ENCODE measurements around the gene CLPTM1L.

CLPTM1L gene

DNA sequence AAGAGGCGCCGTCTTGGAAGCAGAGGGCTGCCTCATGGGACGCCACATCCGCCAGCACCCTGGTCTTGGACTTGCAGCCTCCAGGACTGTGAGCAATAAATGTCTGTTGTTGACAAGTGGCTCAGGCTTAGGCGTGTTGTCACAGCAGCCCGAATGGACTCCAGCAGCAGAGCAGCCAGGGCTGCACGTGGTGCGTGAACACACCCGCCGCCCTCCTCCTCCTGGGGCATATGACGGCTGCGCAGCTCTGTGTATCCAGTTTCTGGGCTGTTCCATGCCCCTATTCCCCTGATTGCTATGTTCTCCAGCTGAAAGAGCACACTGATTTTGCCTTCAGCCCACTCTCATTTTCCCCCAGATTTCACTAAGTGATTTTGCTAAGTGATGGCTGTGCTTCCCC, 36.0 kb upstream of the CLPTM1L start:
- no peak for TF ChIP-seq CTCF (IDR thresholded peaks at IDR 0.05; ENCODE audit: low read depth, low read length)
- no peak overlapping the region for H3K4me3 ChIP-seq (ENCODE audit: low read depth, low read length)

GRCh38 chr5:1380011-1380817, 35.3 kb upstream of the CLPTM1L start:
- H3K4me3 ChIP-seq (ENCODE audit: low read depth, low read length): no peak overlapping the region
- TF ChIP-seq CTCF (IDR thresholded peaks at IDR 0.05; ENCODE audit: low read depth, low read length): peak; percentile 10; the same call in 1 of the 2 replicates

DNA sequence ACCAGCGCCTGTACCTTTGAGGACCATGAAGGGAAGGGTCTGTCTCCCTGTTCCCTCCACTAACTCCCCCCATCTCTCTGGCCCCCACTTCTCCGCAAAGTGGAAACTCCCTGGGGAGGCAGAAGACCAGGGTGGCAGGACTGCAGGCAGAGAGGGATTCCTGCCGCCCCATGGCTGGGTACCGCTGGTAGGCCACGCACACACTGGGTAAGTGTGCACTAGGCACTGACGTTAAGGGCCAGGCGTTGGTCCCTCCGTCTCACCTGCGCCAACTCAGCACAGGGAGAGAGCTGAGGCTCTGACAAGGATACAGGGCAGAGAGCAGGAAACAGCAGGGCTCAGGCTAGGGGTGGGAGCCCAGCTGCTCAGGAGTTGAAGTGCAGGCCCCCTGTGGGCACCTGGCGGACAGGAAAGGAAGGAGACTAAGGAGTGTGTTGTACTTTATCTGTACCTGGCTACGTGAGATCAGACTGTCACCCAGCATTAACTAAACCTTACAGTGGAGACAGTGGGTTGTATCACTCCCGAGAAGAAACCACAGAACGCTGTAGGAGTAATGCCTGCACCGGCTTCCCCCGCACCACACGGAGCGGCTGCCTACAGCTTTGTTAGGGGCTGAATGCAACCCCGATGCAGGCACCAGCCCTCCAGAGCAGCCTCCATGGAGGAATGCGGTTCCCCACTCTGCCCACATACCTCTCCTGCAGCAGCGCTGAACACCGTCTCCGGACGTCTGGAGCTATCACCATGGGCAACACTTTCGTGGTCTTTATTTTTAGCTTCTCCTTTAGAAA, 34.2 kb upstream of the CLPTM1L start:
- no peak for TF ChIP-seq CTCF (IDR thresholded peaks at IDR 0.05; ENCODE audit: low read depth, low read length)
- no peak overlapping the region for H3K4me3 ChIP-seq (ENCODE audit: low read depth, low read length)

DNA sequence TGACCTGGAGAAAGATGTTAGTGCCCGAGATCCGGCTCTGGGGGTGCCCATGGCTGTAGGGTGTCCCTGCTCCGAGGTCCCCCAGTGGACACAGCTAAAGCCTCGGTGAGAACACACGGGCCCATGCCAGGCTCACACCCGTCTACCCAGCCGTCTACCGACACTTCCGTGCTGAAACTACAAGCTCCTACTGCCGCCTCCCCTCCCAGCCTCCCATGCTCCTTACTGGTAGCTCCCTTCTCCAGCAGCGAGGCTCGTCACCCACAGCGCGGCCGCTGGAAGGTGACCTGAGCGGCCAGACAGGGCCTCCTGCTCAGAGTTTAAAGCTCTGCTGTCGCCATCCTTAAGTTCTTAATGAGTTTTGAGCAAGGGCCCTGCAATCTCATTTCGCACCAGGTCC, 33.2 kb upstream of the CLPTM1L start:
- no peak overlapping the region for H3K4me3 ChIP-seq (ENCODE audit: low read depth, low read length)
- no peak for TF ChIP-seq CTCF (IDR thresholded peaks at IDR 0.05; ENCODE audit: low read depth, low read length)

DNA sequence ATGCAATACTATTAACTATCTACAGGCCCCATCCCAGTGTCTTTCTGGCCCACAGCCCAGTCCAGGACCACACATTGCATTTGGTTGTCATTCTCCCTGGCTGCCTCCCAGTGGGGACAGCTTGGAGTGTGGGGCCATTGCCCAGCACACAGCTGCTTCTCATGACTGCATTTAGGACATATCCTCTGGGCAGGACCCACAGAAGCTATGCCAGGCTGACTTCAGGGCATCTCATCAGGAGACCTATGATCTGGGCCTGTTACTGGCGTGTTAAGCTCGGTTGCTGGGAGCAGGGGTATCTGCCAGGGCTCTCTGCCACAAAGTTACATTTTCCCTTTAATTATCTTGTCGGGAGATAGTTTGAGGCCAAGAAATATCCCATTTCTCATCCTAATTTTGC, 32.1 kb upstream of the CLPTM1L start:
- H3K4me3 ChIP-seq (ENCODE audit: low read depth, low read length): no peak overlapping the region
- TF ChIP-seq CTCF (IDR thresholded peaks at IDR 0.05; ENCODE audit: low read depth, low read length): no peak

DNA sequence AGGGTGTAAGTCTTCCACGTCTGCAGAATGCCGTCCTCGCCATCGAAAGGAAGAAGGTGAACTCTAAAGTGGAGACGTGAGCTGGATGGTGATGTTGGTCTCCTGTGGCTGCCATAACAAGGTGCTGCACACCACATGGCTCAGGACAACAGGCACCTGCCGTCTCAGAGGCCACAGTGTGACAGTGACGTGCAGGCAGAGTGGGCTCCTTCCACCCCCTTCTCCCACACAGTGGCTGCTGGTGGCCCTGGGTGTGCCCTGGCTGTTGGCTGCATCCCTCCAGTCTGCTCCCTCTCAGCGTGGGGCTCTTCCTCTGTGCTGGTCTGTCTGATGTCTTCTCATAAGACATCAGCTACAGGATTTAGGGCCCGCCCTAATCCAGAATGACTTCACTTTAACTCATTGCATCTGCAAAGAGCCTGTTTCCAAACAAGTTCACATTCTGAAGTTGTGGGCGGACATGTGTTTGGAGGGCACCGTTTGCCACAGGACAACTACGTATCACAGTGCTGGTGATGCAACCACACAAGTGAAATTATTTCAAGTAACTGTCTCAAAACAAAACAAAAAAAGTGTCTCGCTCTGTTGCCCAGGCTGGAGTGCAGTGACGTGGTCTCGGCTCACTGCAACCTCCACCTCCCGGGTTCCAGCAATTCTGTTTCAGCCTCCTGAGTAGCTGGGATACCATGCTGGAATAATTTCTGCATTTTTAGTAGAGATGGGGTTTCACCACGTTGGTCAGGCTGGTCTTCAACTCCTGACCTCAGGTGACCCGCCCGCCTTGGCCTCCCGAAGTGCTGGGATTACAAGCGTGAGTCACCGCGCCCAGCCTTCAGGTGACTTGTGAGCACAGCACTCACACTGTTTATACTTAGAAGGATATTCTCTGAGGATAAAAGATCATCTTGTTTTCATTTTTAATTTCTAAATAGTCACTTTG, 31.2 kb upstream of the CLPTM1L start:
- no peak for TF ChIP-seq CTCF (IDR thresholded peaks at IDR 0.05; ENCODE audit: low read depth, low read length)
- no peak overlapping the region for H3K4me3 ChIP-seq (ENCODE audit: low read depth, low read length)

Data from WI38 (cell line).